GM10266 (cell line): ENCODE results near the gene DOCK4.

Experiments used
- DNase-seq: peaks from one replicate; pipeline ENCODE4 v3.0.0; 2012; ENCODE audit errors: extremely low spot score
- CTCF ChIP-seq: IDR thresholded peaks from 2 replicates; pipeline ENCODE4 v1.5.1; 2012; ENCODE audit warnings: mild to moderate bottlenecking, low read depth; ENCODE audit not compliant: control insufficient read depth, insufficient read depth; ENCODE audit errors: missing control alignments

Gene DOCK4

GRCh38 chr7:112143582-112143981 lies 62.6 kb downstream of the DOCK4 start:
- DNase-seq: no peak
- no peak for TF ChIP-seq CTCF

- TF ChIP-seq CTCF: no peak
- DNase-seq: no peak
Observed at GRCh38 chr7:112143136-112143535, 63.1 kb downstream of the DOCK4 start.

GRCh38 chr7:112140600-112140999 lies 65.6 kb downstream of the DOCK4 start:
- no peak for TF ChIP-seq CTCF
- no peak for DNase-seq

- TF ChIP-seq CTCF: no peak
- no peak for DNase-seq
Observed at GRCh38 chr7:112138938-112139337, 67.3 kb downstream of the DOCK4 start.

GRCh38 chr7:112138325-112138852 lies 67.8 kb downstream of the DOCK4 start:
- no peak for TF ChIP-seq CTCF
- DNase-seq: no peak

- no peak for TF ChIP-seq CTCF
- DNase-seq: no peak
Observed at GRCh38 chr7:112137141-112138101, 68.8 kb downstream of the DOCK4 start.

- TF ChIP-seq CTCF: no peak
Observed at GRCh38 chr7:112136271-112137008, 69.8 kb downstream of the DOCK4 start.

More at GRCh38 chr7:112136271-112137008, 69.8 kb downstream of the DOCK4 start:
- DNase-seq: no peak
